ENCODE results near the gene ZC3H14. TPM values are rescaled to one million over a fixed set of nuclear protein-coding genes. Genes with fewer than 3 reads are reported as not detected.

Gene ZC3H14
- total RNA-seq, 1 experiment from 2014 or later = 90.6 TPM

- no peak overlapping the region for H3K4ac ChIP-seq (ENCODE audit: low read depth, low read length)
- H3K79me2 ChIP-seq (ENCODE audit: insufficient read depth, low read length) = no peaks in the 10 kb centered on the region
- no peak overlapping the region for H3K14ac ChIP-seq (ENCODE audit: insufficient read depth, low read length)
- Mint-ChIP-seq H3K36me3 (ENCODE audit: insufficient read depth in 1 of 3, low read depth in 3 of 3) (no peaks in the 10 kb centered on the region; a peak in 1 of 7 replicates), H3K27me3 (ENCODE audit: low read depth) (peaks cover 5% of the 10 kb centered on the region), H3K4me1 (no peaks in the 10 kb centered on the region), H3K9me3 (peaks cover 0 to 3% of the 10 kb centered on the region in 2 experiments; a peak in 2 of 5 replicates), H3K27ac (no peak overlapping the region; a peak in 1 of 7 replicates), H3K4me3 (no peak overlapping the region)
- no peak overlapping the region for H3T11ph ChIP-seq (ENCODE audit: low read length)
- H2BK12ac ChIP-seq (ENCODE audit: insufficient read length, low read depth, low read length) = no peak overlapping the region
- no CpG with 5 or more reads among the region's 4 CpGs for WGBS (ENCODE audit: extremely low coverage, insufficient read length, low lambda C conversion rate)
- DNase-seq = peak; percentile 60
- no peak overlapping the region for H2BK120ac ChIP-seq (ENCODE audit: low read depth, low read length, poor library complexity, severe bottlenecking)
- H3K4me2 ChIP-seq (ENCODE audit: insufficient read depth, insufficient read length, low read length) = no peak overlapping the region
- no peak overlapping the region for H2AK5ac ChIP-seq (ENCODE audit: insufficient read length, low read length)
- H2BK15ac ChIP-seq (ENCODE audit: low read depth, low read length) = no peak overlapping the region
- H3K9me3 ChIP-seq (ENCODE audit: control insufficient read depth, low read depth, low read length) = no peaks in the 10 kb centered on the region
- H3K4me1 ChIP-seq (ENCODE audit: insufficient read depth, low read length) = no peaks in the 10 kb centered on the region
- H2AFZ ChIP-seq (ENCODE audit: low read length) = no peak overlapping the region
- H3K79me1 ChIP-seq (ENCODE audit: insufficient read depth, low read depth, low read length, poor library complexity, severe bottlenecking) = no peaks in the 10 kb centered on the region
- H3K23me2 ChIP-seq (ENCODE audit: insufficient read length, low read depth, low read length, poor library complexity, severe bottlenecking) = no peaks in the 10 kb centered on the region
- H4K91ac ChIP-seq (ENCODE audit: insufficient read length, low read depth, low read length) = no peak overlapping the region
- no peaks in the 10 kb centered on the region for H3K27me3 ChIP-seq (ENCODE audit: insufficient read depth, low read length)
- H2BK5ac ChIP-seq (ENCODE audit: insufficient read length, low read length) = no peak overlapping the region
- no peak overlapping the region for H3K27ac ChIP-seq (ENCODE audit: insufficient read length, low read depth, low read length)
- H4K8ac ChIP-seq (replicated peaks; ENCODE audit: insufficient read length, low read depth, low read length) = no peak overlapping the region
- H2BK20ac ChIP-seq (ENCODE audit: low read depth, low read length, poor library complexity, severe bottlenecking) = no peak overlapping the region
- H3K23ac ChIP-seq (ENCODE audit: insufficient read length, low read depth, low read length) = no peak overlapping the region
- no peak overlapping the region for H4K5ac ChIP-seq (ENCODE audit: insufficient read length, low read depth, low read length)
- TF ChIP-seq CTCF (conservative IDR thresholded peaks at IDR 0.05) = peak; percentile 86
- no peak overlapping the region for H3K56ac ChIP-seq (ENCODE audit: insufficient read length, low read depth, low read length)
- H4K20me1 ChIP-seq (ENCODE audit: control insufficient read depth, insufficient read depth, insufficient read length) = no peaks in the 10 kb centered on the region
- no peak overlapping the region for H3K18ac ChIP-seq (ENCODE audit: insufficient read length, low read depth, low read length)
- no peak overlapping the region for H3K9ac ChIP-seq (ENCODE audit: extremely low read depth, insufficient read length, low read length)
Observed at GRCh38 chr14:88667555-88668273, 104.9 kb downstream of the ZC3H14 start.
